GM12873 (cell line): Measurements from ENCODE around the gene ITIH5.

Experiments
- TF ChIP-seq, protein P1 (sequence below): IDR thresholded peaks from 2 replicates; pipeline ENCODE4 v1.5.1; 2012; ENCODE audit warnings: low read depth, mild to moderate bottlenecking, moderate library complexity, low read length, control low read depth; ENCODE audit not compliant: insufficient read depth; ENCODE audit errors: missing control alignments

The ITIH5 gene

DNA sequence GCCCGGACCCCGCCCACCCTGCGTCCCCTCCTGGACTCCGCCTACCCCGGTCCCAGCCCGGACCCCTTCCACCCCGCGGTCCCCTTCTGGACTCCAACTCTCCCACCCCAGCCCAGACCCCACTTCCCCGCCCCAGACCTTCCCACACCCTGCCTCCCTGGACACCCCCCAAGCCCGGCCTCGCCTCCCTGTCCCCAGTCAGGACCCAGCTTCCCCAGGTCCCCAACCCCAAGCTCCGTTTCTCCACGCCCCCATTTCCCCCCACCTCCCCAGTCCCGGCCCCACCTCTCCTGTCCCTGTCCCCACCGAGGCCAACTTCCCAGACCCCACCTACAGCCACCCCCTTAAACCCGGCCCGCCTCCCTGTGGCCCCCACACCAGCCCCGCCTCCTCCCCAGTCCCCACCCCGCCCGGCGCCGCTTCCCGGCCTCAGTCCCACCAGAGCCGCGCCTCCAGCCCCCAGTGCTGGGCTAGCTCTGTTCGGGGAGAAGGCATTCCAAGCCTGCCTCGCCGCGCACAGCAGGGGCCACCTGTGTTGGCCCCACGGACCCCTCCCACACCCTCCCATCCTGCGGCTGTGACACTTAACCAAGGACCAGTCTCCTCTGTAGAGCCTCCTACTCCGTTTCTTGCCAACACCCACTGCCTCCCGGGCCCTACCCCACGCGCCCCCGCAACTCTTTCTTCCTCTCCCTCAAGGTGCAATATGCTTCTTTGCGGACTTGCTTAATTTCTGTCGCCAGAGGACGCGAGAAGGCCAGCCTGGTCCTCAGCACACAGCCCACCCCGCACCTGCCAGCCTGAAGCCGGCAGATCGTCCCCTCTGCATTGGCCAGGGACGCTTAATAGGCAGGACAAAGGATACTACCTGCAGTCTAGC lies 736 bp upstream of the ITIH5 start:
- TF ChIP-seq, protein P1, sequence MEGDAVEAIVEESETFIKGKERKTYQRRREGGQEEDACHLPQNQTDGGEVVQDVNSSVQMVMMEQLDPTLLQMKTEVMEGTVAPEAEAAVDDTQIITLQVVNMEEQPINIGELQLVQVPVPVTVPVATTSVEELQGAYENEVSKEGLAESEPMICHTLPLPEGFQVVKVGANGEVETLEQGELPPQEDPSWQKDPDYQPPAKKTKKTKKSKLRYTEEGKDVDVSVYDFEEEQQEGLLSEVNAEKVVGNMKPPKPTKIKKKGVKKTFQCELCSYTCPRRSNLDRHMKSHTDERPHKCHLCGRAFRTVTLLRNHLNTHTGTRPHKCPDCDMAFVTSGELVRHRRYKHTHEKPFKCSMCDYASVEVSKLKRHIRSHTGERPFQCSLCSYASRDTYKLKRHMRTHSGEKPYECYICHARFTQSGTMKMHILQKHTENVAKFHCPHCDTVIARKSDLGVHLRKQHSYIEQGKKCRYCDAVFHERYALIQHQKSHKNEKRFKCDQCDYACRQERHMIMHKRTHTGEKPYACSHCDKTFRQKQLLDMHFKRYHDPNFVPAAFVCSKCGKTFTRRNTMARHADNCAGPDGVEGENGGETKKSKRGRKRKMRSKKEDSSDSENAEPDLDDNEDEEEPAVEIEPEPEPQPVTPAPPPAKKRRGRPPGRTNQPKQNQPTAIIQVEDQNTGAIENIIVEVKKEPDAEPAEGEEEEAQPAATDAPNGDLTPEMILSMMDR, result no peak

DNA sequence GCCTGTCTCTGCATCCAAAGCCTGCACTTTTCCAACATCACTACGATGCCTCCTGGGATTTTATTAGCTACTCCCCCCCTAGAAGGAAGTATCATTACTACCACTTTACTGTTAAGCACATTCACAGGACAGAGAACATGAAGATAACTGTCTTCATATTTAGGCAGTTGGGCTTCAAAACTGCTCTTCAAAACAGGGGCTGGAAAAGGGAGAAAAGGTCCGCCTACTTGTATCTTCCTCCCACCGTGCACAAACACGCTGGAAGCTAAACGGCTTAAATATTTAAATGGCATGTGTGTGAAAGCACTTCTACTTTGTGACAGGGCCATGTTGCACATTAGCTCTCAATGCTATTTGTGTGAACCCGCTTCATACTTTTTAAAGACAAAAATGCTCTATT lies 999 bp downstream of the ITIH5 start:
- TF ChIP-seq, protein P1, result no peak

DNA sequence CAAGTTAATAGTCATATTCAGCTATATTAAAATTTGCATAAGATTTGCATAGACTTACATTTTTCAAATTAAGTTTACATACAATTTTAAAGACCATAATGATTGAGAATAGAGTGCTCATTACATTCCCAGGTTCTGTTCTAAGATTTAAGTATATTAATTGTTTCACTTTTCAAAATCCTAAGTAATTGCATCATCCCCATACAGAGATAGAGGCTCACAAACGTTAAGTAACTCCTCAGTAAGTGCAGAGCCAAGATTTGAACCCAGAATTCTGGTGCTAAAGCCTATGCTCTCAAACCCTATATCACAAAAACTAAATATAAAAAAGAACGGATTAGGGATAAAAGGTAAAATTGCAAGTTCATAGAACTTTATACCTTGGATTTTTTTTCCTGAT lies 2.1 kb downstream of the ITIH5 start:
- TF ChIP-seq, protein P1, result no peak

DNA sequence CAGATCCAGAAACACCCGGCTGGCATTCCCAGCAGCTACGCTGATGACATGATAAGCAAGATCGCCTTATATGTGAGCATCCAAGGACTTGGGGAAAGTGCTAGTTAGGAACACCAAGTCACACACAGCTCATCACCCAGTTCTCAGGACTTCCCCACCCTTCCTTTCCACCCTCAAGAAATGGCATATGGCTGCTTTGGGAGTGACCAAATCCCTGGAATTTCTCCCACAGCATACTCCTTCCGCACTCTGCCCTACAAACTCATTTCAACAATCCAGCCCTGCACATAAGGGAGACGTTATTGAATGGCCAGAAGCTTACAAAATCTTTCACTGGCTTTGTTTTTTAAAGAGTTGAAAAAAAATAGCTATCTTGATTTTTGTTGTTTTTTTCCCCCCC lies 4.2 kb downstream of the ITIH5 start:
- TF ChIP-seq, protein P1, result no peak

DNA sequence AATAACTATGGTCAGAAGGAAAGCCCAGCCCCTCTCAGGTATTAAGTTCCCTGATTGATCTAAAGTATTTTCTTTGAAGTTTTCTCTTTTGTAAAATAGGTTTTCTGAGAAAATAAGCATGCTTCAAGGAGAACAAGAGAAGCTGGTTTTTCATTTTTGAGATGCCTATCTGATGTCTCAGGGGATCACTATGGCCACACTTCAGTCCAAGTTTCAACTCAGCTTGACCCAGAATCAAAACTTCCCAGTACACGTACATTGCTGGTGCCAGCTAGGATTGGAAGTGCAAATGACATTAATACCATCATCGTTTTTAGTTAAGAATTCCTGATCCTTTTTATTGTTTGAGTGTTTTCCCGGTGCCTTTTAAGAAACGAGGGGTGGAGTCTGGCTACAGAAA lies 7.2 kb downstream of the ITIH5 start:
- TF ChIP-seq, protein P1, result no peak

DNA sequence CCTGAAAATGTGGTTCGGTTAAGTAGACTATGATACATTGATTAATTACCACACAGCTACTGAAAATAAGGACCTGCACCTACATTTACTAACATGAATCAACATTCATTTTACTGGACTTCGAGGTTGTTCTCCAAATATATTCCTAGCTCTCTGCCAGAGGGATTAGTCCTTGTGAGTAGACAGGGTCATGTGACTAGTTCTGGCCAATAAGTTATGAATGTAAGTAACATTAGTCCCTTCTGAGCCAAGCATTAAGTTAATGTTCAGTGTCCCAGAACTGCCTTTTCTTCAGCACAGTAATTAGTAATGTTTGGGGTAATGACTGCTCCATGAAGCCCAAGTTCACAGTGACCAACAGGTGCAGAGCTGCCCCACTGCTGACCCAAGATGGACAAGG lies 9.2 kb downstream of the ITIH5 start:
- TF ChIP-seq, protein P1, result no peak

DNA sequence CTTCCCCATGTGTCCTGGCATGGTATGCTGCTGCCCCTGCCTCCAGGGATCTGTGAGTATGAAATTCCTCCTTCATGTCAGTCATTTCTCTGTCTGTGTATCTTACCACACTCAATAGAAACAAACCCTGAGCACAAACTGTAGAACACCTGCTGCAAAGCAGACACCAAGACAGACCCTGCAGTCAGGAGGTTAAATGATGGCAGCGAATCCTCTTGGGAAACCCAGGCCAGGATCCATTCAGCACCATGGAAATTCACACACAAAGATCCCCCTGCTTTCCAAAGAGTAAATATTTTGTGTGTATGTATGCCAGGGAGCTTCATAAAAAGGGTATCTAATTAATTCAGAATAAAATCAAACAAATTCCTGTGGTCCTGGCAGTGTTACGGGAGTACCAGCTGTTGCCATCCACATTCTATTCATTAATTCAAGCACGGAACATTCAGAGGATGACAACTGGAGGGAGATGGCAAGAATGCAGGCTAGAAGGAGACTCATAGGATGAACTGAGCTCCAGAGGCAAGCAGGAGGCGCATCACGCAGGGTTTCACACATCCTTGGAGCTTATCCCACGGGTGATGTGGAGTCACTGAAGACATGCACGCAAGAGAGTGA lies 14.8 kb downstream of the ITIH5 start:
- TF ChIP-seq, protein P1, result no peak
